ENCODE measurements around the gene PON2.

The PON2 gene

DNA sequence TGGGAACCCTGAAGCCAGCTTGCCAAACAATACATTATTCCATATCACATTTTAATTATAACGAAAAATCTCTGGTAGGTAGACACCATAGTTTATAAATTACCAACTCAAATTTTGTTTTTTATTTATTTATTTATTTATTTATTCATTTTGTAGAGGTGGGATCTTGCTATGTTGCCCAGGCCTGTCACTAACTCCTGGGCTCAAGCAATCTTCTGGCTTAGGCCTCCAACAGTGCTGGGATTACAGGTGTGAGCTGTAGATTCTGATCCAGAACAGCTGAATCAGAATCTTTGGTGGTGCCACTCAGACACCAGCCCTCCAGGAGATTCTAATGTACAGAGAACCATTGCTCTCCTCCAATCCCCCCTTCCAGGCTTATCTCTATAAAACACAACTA, 1.7 kb downstream of the PON2 start:
- TF ChIP-seq, protein P1, sequence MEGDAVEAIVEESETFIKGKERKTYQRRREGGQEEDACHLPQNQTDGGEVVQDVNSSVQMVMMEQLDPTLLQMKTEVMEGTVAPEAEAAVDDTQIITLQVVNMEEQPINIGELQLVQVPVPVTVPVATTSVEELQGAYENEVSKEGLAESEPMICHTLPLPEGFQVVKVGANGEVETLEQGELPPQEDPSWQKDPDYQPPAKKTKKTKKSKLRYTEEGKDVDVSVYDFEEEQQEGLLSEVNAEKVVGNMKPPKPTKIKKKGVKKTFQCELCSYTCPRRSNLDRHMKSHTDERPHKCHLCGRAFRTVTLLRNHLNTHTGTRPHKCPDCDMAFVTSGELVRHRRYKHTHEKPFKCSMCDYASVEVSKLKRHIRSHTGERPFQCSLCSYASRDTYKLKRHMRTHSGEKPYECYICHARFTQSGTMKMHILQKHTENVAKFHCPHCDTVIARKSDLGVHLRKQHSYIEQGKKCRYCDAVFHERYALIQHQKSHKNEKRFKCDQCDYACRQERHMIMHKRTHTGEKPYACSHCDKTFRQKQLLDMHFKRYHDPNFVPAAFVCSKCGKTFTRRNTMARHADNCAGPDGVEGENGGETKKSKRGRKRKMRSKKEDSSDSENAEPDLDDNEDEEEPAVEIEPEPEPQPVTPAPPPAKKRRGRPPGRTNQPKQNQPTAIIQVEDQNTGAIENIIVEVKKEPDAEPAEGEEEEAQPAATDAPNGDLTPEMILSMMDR (IDR thresholded peaks at IDR 0.05; ENCODE audit: control insufficient read depth, insufficient read depth, low read depth, low read length, missing control alignments) = no peak
- DNase-seq (ENCODE audit: low read depth) = no peak
- H3K4me3 ChIP-seq (ENCODE audit: control insufficient read depth, low read depth, low read length) = no peak overlapping the region

DNA sequence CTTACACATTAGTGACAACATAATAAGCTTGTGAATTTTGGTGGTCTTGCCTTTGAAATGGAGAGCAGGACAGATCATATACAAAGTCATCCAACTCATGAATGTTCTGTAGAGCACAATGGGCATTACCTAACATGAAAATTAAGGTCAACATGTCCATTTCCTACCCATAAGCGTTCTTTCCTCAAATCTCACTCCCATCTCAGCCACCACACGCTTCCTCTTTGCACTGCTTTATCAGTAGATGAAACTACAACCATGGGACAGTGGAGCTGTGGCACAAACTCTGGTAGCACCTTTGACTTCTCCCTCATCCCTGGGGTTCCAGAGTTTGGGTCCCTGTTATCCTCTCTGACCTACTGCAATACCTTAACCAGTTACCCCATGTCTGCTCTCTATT, 2.2 kb downstream of the PON2 start:
- TF ChIP-seq, protein P1 (IDR thresholded peaks at IDR 0.05; ENCODE audit: control insufficient read depth, insufficient read depth, low read depth, low read length, missing control alignments) = no peak
- DNase-seq (ENCODE audit: low read depth) = no peak
- H3K4me3 ChIP-seq (ENCODE audit: control insufficient read depth, low read depth, low read length) = no peak overlapping the region

DNA sequence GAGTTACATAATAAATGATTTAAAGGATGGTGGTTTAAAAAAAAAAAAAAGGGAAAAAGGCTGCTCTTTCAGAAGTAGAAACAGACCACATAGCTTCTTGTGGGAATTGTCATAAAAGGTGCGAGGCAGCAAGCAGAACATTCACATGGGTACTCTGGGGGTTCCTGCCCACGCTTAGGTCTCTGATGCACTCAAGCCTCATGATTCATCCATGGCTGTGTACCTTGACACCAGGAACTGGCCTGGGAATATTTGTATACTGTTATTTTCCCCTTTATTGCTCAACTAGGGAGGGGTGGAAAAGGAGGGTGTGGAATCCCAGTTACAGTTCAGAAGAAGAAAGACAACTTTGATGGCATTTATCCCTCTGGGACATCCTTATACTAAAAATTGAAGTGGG, 4.0 kb downstream of the PON2 start:
- TF ChIP-seq, protein P1 (IDR thresholded peaks at IDR 0.05; ENCODE audit: control insufficient read depth, insufficient read depth, low read depth, low read length, missing control alignments) = no peak
- no peak for DNase-seq (ENCODE audit: low read depth)
- no peak overlapping the region for H3K4me3 ChIP-seq (ENCODE audit: control insufficient read depth, low read depth, low read length)

DNA sequence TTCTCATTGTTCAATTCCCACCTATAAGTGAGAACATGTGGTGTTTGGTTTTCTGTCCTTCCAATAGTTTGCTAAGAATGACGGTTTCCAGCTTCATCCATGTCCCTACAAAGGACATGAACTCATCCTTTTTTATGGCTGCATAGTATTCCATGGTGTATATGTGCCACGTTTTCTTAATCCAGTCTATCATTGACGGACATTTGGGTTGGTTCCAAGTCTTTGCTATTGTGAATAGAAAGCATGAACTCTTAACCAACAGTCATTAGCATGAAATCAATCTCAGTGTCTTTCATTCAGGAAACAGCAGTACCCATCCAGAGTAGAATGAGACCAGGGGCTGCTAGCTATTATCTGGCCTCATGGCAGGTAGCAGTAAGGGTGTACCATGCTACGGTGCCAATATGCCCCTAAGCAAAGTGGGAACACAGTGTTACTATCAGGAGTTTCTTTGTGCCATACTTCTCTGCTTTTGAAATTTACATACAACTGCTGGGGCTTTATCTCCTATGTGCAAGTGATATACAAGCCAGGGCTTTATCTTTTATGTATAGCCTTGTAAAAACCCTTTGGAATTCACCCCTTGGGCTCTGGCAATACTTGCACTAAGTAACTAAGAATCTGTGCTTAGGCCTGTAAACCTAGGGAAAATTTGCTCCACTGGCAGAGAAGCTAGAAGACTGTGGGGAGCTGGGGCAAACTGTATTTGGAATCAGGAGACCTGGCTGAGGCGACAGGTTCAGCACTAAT, 5.4 kb downstream of the PON2 start:
- TF ChIP-seq, protein P1 (IDR thresholded peaks at IDR 0.05; ENCODE audit: control insufficient read depth, insufficient read depth, low read depth, low read length, missing control alignments) = no peak
- H3K4me3 ChIP-seq (ENCODE audit: control insufficient read depth, low read depth, low read length) = no peak overlapping the region
- no peak for DNase-seq (ENCODE audit: low read depth)

DNA sequence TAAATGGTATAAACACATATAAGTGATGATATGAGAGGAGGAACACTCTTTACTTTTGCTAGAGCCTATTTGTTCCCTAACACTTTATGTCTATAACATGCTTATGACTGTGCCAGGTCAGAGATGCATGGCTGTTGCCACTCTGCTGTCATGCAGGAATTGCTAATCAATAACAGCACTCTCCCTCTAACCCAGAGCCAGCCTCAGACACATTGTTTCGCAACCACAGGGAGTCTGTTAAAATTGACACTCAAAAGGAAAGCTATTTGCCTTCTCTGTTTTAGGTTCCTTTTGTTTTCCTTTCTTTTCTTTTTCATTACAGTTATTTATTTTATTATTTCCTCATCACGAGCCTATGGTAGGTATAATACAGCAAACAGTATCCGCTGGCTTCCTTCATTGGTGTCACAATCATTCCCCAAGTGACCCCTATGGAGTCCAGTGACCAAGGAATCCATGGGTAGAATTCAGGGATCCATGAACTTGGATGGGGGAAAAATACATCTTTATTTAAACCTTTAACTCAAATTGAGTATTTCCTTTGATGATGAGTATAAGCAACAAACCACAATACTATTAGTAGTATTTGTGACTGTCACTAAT, 6.8 kb downstream of the PON2 start:
- DNase-seq (ENCODE audit: low read depth) = no peak
- TF ChIP-seq, protein P1 (IDR thresholded peaks at IDR 0.05; ENCODE audit: control insufficient read depth, insufficient read depth, low read depth, low read length, missing control alignments) = no peak
- no peak overlapping the region for H3K4me3 ChIP-seq (ENCODE audit: control insufficient read depth, low read depth, low read length)

DNA sequence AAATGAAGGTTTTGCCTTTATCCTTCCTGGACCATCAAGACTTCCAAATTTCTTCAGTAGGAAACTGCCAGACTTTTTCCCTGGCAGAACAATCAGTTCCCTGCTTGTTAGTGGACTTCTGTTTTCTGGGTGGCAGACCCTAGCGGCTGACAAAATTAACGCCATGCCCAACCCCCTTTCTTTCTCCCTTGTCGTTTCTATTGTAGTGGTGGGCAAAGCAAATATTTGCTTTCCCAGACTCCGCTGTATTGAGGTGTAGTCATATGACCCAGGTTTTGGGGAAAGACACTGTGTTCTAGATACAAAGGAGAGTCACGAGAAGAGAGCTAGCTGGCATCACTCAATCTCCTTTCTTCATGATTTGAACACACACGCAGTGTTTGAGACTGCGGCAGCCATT, 7.7 kb downstream of the PON2 start:
- H3K4me3 ChIP-seq (ENCODE audit: control insufficient read depth, low read depth, low read length) = no peak overlapping the region
- DNase-seq (ENCODE audit: low read depth) = no peak
- TF ChIP-seq, protein P1 (IDR thresholded peaks at IDR 0.05; ENCODE audit: control insufficient read depth, insufficient read depth, low read depth, low read length, missing control alignments) = no peak

All from AG09309 (cell line).